ENCODE measurements around the gene MED9.

DNA sequence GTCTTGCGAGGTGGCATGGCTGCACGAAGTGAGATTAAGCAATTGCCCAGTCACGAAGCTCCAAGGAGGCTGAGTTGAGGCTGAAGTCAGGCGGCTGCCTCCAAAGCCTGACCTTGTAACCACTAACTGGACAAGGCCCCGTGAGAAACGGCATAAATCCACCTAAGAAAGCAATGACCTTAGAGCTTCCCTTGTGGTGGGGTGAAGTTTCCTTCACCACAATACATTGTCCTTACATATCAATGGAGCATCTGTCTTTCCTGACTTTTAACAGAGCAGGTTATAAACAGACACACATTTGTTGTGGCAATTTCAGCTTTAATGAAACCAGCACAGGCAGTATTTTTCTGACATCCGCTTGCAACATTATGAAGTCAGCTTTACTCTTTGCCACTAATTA lies 2.5 kb upstream of the MED9 start:
- TF ChIP-seq, protein P1, sequence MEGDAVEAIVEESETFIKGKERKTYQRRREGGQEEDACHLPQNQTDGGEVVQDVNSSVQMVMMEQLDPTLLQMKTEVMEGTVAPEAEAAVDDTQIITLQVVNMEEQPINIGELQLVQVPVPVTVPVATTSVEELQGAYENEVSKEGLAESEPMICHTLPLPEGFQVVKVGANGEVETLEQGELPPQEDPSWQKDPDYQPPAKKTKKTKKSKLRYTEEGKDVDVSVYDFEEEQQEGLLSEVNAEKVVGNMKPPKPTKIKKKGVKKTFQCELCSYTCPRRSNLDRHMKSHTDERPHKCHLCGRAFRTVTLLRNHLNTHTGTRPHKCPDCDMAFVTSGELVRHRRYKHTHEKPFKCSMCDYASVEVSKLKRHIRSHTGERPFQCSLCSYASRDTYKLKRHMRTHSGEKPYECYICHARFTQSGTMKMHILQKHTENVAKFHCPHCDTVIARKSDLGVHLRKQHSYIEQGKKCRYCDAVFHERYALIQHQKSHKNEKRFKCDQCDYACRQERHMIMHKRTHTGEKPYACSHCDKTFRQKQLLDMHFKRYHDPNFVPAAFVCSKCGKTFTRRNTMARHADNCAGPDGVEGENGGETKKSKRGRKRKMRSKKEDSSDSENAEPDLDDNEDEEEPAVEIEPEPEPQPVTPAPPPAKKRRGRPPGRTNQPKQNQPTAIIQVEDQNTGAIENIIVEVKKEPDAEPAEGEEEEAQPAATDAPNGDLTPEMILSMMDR (IDR thresholded peaks at IDR 0.05; ENCODE audit: low read depth, low read length, poor library complexity, severe bottlenecking), result no peak
- TF ChIP-seq EZH2phosphoT487 (IDR thresholded peaks at IDR 0.05; ENCODE audit: borderline replicate concordance, low read length), result no peak
